Esophagus muscularis mucosa (tissue), 4 donors: ENCODE data around the gene TP73.

Experiments used
- CTCF ChIP-seq, 3 experiments: fragments of 200-600 bp in 2 of 3; fragments of 450-650 bp in 1 of 3; sonication (generic) in 2 of 3; IDR thresholded peaks; one replicate each; pipeline ENCODE4 v1.5.1; 2017 to 2019; ENCODE audit warnings: antibody characterized with exemption in 3 of 3, mild to moderate bottlenecking in 2 of 3, moderate library complexity in 1 of 3
- EP300 ChIP-seq: sonication (generic); formaldehyde crosslinking; IDR thresholded peaks from one replicate; pipeline ENCODE4 v1.6.1; 2017; ENCODE audit warnings: antibody characterized with exemption
- POLR2AphosphoS5 ChIP-seq, 2 donors: sonication (generic); formaldehyde crosslinking; IDR thresholded peaks; one replicate each; pipeline ENCODE4 v1.6.1; 2017; ENCODE audit warnings: antibody characterized with exemption in 2 of 2

DNA sequence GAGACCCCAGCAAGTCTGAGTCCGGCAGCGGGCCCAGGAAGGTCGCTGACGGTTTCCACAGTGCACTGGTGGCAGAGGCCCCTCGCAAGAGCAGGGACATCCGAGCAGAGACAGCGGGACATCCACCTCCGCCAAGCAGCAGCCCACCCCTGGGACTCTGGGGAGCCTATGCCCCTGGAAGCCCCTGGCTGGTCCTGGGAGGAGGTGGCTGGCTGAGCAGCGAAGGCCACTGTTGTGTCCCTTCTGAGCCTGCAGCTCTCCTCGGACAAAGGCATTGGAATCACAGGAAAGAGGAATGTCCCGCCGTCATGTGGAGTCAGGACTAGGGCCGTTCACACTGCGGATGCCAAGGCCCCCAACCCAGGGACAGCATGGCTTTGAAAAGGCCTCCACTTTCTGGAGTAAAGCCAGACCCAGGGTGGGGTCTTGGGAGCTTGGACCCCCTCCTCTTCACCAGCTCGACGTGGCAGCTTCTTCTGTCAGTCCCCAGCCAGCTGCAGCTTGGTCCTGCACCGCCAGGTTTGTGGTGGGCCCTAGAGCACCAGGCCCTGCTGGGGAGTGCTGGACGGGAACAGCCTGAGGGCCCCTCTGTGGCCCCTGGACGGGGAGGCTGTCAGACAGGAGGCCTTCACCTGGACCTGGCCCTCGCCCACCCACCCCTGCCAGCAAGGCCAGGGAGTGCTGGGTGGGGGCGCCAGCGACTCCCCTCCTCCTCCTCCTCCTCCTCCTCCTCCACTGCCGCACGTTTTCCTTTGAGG is 42.4 kb upstream of the TP73 start:
- TF ChIP-seq CTCF (IDR thresholded peaks at IDR 0.05) (no peak), EP300 (no peak), POLR2AphosphoS5 (IDR thresholded peaks at IDR 0.05) (no peak)
